Vagina (tissue), 2 donors: ENCODE data around the gene KLHL29. TPM values are rescaled to one million over a fixed set of nuclear protein-coding genes. Genes with fewer than 3 reads are reported as not detected.

Source experiments
- DNase-seq, 2 donors: peaks; one replicate each; pipeline ENCODE4 v3.0.0-alpha.2; 2017; ENCODE audit errors: extremely low spot score in 2 of 2
- H3K27ac ChIP-seq: fragments of 200-600 bp; sonication (generic); one replicate; pipeline ENCODE4 v1.5.1; 2019
- H3K27me3 ChIP-seq: fragments of 200-600 bp; sonication (generic); one replicate; pipeline ENCODE4 v1.5.1; 2019
- H3K36me3 ChIP-seq, 2 donors: fragments of 200-600 bp; sonication (generic); one replicate each; pipeline ENCODE4 v1.5.1; 2017 to 2019
- H3K4me1 ChIP-seq: fragments of 200-600 bp; sonication (generic); one replicate; pipeline ENCODE4 v1.5.1; 2019
- H3K4me3 ChIP-seq, 2 donors: fragments of 200-600 bp; sonication (generic); 1 replicate in 1 of 2; 2 replicates in 1 of 2; pipeline ENCODE4 v1.5.1; 2016 to 2019
- H3K9me3 ChIP-seq: fragments of 200-600 bp; sonication (generic); one replicate; pipeline ENCODE4 v1.5.1; 2019
- CTCF ChIP-seq, 3 experiments: fragments of 450-650 bp in 2 of 3; fragments of 200-600 bp in 1 of 3; sonication (generic) in 1 of 3; IDR thresholded peaks; one replicate each; pipeline ENCODE4 v1.5.1; 2017 to 2019; ENCODE audit warnings: antibody characterized with exemption in 3 of 3, mild to moderate bottlenecking in 2 of 3, moderate library complexity in 2 of 3
- POLR2A ChIP-seq, 2 donors: fragments of 450-650 bp; IDR thresholded peaks; one replicate each; pipeline ENCODE4 v1.6.1; 2017; ENCODE audit warnings: antibody characterized with exemption in 2 of 2, mild to moderate bottlenecking in 2 of 2, moderate library complexity in 2 of 2
- POLR2AphosphoS5 ChIP-seq, 2 donors: sonication (generic); formaldehyde crosslinking; IDR thresholded peaks; one replicate each; pipeline ENCODE4 v1.9.0; 2017; ENCODE audit warnings: antibody characterized with exemption in 2 of 2, mild to moderate bottlenecking in 2 of 2, low read depth in 1 of 2; ENCODE audit not compliant: insufficient read depth in 1 of 2
- intact Hi-C: fragments of 100-400 bp; cut with DNase I; formaldehyde crosslinking; loops from one replicate; pipeline ENCODE4 v1.15.1; 2023
- total RNA-seq: library from RNA; depleted of rRNA; stranded (reverse); fragments of >200 nt; gene quantifications from one replicate; pipeline ENCODE4 v1.2.3, GENCODE V29; 2016

Gene KLHL29
- total RNA-seq, 1 donor from 2014 or later = 19.4 TPM

- Histone ChIP-seq H3K4me1 (peaks cover 14% of the 10 kb centered on the region), H3K27me3 (no peaks in the 10 kb centered on the region), H3K36me3 (no peaks in the 10 kb centered on the region), H3K4me3 (no peak overlapping the region), H3K27ac (no peak overlapping the region), H3K9me3 (no peaks in the 10 kb centered on the region)
- intact Hi-C loops = no loop called here
- peak in 1 of 2 donors; percentile 16 for DNase-seq
- TF ChIP-seq POLR2AphosphoS5 (IDR thresholded peaks at IDR 0.05; ENCODE audit: insufficient read depth in 1 of 2, low read depth in 1 of 2) (no peak), CTCF (IDR thresholded peaks at IDR 0.05) (no peak), POLR2A (IDR thresholded peaks at IDR 0.05) (no peak)
Observed at GRCh38 chr2:23354554-23354953, 30.4 kb upstream of the KLHL29 start.

DNA sequence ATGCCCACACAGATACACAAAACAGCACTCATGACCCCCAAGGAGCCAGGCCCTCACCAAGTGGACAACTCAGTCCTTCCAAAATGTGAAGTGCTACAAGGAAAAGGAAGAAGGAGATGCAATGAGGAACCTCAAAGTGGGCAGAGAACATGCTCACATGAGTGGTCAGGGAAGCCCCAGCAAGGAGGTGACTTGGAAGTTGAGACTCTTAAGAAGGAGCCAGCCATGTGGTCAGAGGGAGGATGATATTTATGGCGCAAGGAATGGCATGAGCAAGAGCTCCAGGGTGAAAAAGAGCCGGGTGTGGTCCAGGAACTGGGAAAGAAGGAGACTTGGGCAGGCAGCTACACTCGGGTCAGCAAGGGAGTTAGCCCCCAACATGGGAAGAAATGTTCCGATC lies 30.0 kb upstream of the KLHL29 start:
- intact Hi-C loops = no loop called here
- no peaks in the 10 kb centered on the region for H3K9me3 ChIP-seq
- peak in 1 of 2 donors; percentile 43 for DNase-seq

DNA sequence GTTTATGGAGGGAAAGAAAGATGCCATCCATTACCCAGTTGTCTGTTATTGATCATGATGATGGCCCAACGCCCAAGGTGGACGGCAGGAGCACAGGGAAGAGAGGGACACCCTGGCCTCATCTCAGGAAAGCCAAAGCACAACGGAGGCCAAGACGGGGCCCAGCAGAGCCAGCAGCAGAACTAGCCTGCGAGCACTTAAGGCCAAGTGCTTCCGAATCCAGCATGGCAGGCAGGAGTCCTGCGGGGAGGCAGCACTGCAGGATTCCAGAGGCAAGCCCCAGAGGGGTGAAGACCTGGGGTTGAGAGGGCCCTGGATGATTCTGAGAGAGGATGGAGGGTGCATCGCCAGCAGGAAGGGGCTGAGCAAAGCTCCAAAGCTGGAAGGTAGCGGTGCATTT lies 28.3 kb upstream of the KLHL29 start:
- Histone ChIP-seq H3K4me3 (no peak overlapping the region), H3K4me1 (peaks cover 4% of the 10 kb centered on the region), H3K27ac (no peak overlapping the region), H3K9me3 (no peaks in the 10 kb centered on the region), H3K36me3 (no peaks in the 10 kb centered on the region), H3K27me3 (no peaks in the 10 kb centered on the region)
- TF ChIP-seq CTCF (IDR thresholded peaks at IDR 0.05) (no peak), POLR2AphosphoS5 (IDR thresholded peaks at IDR 0.05; ENCODE audit: insufficient read depth in 1 of 2, low read depth in 1 of 2) (no peak), POLR2A (IDR thresholded peaks at IDR 0.05) (no peak)
- peak in 1 of 2 donors; percentile 93 for DNase-seq
- intact Hi-C loops = no loop called here

More for the DNA sequence above, 30.0 kb upstream of the KLHL29 start:
- TF ChIP-seq POLR2AphosphoS5 (IDR thresholded peaks at IDR 0.05; ENCODE audit: insufficient read depth in 1 of 2, low read depth in 1 of 2) = no peak
- TF ChIP-seq CTCF (IDR thresholded peaks at IDR 0.05) = no peak
- no peak for TF ChIP-seq POLR2A (IDR thresholded peaks at IDR 0.05)
- H3K36me3 ChIP-seq = no peaks in the 10 kb centered on the region
- H3K4me1 ChIP-seq = peaks cover 14% of the 10 kb centered on the region
- H3K27ac ChIP-seq = no peak overlapping the region
- H3K4me3 ChIP-seq = no peak overlapping the region
- H3K27me3 ChIP-seq = no peaks in the 10 kb centered on the region

DNA sequence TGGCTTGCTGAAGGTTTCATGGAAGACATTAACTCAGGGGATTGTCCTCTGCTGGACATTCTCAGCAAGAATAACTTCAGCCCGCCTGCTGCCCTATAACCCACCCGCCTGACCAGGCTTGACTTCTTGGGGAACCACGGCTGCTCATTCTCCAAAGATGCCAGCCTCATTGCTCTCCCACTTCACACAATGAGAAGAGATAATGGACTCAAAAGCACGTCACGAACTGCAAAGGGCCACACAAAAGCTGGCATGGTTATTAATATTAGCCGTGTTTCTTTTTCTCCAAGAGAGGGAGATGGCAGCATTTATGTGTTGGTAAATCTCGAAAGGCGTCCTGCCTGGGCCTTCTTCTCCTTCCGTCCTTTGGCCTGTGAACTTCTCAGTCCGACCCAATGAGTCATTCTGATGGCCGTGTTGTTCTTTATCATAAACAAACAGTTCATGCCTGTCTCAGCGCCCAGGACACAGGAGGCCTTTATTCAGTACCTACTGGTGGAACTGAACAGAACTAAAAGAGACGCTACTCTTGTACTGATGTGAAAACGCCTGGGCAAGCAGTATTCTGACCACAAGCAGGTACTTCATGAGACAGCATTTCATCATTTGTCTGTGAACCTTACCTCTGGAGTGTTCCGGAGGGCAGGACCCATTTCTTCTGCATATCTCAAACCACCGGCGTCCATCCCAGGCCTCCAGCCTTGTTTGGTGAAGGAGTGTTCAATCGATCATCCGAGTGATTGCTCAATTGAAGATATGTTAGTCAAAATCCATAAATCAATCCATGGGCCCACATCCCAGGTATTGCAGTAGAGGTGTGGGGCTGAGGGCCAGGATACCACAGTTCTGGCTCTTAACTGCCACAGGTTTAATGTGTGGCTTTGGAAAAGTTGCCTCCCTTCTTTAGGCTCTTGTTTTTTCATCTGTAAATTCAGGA lies 25.1 kb upstream of the KLHL29 start:
- peak in 1 of 2 donors; percentile 61 for DNase-seq
- H3K4me1 ChIP-seq = no peaks in the 10 kb centered on the region
- H3K36me3 ChIP-seq = no peaks in the 10 kb centered on the region
- TF ChIP-seq POLR2AphosphoS5 (IDR thresholded peaks at IDR 0.05; ENCODE audit: insufficient read depth in 1 of 2, low read depth in 1 of 2) (no peak), CTCF (IDR thresholded peaks at IDR 0.05) (no peak), POLR2A (IDR thresholded peaks at IDR 0.05) (no peak)
- H3K27me3 ChIP-seq = no peaks in the 10 kb centered on the region
- no peak overlapping the region for H3K27ac ChIP-seq
- intact Hi-C loops = no loop called here
- no peak overlapping the region for H3K4me3 ChIP-seq
- H3K9me3 ChIP-seq = no peaks in the 10 kb centered on the region

- no peak overlapping the region for H3K4me3 ChIP-seq
- no peaks in the 10 kb centered on the region for H3K4me1 ChIP-seq
- H3K27me3 ChIP-seq = no peaks in the 10 kb centered on the region
- H3K36me3 ChIP-seq = no peaks in the 10 kb centered on the region
- intact Hi-C loops = no loop called here
- H3K9me3 ChIP-seq = no peaks in the 10 kb centered on the region
- H3K27ac ChIP-seq = no peak overlapping the region
- TF ChIP-seq POLR2AphosphoS5 (IDR thresholded peaks at IDR 0.05; ENCODE audit: insufficient read depth in 1 of 2, low read depth in 1 of 2) (no peak), POLR2A (IDR thresholded peaks at IDR 0.05) (no peak), CTCF (IDR thresholded peaks at IDR 0.05) (no peak)
- peak in 1 of 2 donors; percentile 58 for DNase-seq
Observed at GRCh38 chr2:23360571-23361125, 24.3 kb upstream of the KLHL29 start.
